ENCODE results near the gene FBXO40.

The FBXO40 gene, protein sequence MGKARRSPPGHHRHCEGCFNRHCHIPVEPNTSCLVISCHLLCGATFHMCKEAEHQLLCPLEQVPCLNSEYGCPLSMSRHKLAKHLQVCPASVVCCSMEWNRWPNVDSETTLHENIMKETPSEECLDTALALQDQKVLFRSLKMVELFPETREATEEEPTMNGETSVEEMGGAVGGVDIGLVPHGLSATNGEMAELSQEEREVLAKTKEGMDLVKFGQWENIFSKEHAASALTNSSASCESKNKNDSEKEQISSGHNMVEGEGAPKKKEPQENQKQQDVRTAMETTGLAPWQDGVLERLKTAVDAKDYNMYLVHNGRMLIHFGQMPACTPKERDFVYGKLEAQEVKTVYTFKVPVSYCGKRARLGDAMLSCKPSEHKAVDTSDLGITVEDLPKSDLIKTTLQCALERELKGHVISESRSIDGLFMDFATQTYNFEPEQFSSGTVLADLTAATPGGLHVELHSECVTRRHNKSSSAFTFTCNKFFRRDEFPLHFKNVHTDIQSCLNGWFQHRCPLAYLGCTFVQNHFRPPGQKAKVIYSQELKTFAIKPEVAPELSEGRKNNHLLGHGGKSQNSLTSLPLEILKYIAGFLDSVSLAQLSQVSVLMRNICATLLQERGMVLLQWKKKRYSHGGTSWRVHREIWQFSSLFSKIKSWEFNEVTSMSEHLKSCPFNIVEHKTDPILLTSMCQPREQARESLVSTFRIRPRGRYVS

DNA sequence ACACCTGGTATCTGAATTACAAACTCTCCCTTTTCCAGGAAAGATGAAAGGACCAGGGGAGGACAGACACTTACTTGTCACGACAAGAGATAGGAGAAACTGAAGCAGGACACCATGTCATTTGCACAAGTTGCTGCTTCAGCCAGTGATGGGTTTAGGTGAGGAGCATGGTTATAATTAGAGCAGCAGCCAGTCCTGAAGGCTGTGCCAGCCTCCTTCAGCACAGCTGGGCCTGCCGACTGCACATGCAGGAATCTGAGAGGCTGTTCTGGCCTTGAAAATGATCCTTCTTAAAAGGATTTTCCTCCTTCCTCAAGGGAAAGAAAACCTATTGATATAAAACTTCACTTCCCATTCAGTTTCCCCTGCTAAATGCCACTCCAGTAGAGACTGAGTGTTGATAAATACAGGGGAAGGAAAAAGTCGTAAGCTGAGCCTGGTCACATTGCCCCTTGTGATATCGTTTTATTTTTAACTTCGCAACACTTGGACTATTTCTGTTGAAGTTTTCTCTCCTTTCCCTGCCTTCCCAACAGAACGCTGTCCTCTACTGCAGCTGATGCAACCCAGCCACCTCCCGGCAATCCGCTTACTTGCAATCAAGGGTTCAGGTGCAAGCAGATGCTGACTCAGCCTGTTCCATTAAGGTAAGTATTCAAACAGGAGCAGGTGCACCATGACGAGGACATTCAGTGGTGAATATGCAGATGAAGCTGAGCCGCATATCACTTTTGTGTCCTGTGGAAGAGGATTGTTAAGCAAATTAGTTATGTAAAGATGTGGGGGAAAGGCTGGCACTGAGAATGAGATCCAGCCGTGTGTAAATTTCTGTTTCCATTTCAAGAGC, at the start of gene FBXO40:
FBXO40 (plus strand) TSS at position 524 of the 847 bp plus-strand sequence. CDS start 27,197 bp downstream, outside the sequence.
- intact Hi-C loops (cut with DNase I; ENCODE audit: low total_unique reads): no loop called here
- no peak for DNase-seq
- peak within 1 kb of the TSS; percentile 39 to 42 for H3K27ac ChIP-seq
- TF ChIP-seq CTCF (IDR thresholded peaks at IDR 0.05): no peak
- no peaks in the 10 kb centered on the region for H3K27me3 ChIP-seq
- no peaks in the 10 kb centered on the region for H3K9me3 ChIP-seq
- no peak within 1 kb of the TSS for H3K4me3 ChIP-seq
- H3K4me1 ChIP-seq: peaks cover 0 to 30% (median 7%) of the 10 kb centered on the region in 4 donors
- H3K36me3 ChIP-seq: no peaks in the 10 kb centered on the region

DNA sequence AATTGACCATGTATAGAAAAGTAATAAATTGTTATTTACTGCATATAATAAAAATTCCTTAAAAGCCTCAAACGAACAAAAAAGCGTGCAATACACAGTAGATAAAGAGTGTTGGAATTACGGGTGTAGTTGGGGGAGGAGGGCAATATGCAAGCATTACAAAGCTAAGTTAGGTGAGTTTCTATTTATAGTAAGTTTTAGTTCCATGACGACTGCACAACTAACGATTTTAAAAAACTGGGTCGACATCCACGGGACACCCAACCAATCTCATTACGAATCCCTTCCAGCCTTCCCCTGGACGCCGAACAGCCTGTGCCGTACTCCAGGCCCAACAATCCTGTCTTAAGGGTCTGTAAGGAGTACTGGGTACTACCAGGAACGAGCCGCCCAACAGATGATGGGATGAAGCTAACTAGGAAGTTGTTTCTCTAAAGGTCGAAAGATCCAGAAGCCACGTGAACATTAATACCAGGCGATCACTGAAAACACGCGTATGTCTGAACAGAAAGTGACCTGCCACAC, 48.1 kb upstream of the FBXO40 start:
- Histone ChIP-seq H3K4me1 (peaks cover 0 to 12% (median 8%) of the 10 kb centered on the region in 4 donors), H3K27me3 (no peaks in the 10 kb centered on the region), H3K36me3 (no peaks in the 10 kb centered on the region), H3K9me3 (no peaks in the 10 kb centered on the region), H3K4me3 (peak overlapping the region; percentile 52 to 70), H3K27ac (no peak overlapping the region)
- intact Hi-C loops (cut with DNase I; ENCODE audit: low total_unique reads): loop anchor here (5.0 kb wide), 1 partner anchor 287 kb away; no protein-coding TSS in a partner anchor
- TF ChIP-seq CTCF (IDR thresholded peaks at IDR 0.05): no peak
- DNase-seq: no peak

DNA sequence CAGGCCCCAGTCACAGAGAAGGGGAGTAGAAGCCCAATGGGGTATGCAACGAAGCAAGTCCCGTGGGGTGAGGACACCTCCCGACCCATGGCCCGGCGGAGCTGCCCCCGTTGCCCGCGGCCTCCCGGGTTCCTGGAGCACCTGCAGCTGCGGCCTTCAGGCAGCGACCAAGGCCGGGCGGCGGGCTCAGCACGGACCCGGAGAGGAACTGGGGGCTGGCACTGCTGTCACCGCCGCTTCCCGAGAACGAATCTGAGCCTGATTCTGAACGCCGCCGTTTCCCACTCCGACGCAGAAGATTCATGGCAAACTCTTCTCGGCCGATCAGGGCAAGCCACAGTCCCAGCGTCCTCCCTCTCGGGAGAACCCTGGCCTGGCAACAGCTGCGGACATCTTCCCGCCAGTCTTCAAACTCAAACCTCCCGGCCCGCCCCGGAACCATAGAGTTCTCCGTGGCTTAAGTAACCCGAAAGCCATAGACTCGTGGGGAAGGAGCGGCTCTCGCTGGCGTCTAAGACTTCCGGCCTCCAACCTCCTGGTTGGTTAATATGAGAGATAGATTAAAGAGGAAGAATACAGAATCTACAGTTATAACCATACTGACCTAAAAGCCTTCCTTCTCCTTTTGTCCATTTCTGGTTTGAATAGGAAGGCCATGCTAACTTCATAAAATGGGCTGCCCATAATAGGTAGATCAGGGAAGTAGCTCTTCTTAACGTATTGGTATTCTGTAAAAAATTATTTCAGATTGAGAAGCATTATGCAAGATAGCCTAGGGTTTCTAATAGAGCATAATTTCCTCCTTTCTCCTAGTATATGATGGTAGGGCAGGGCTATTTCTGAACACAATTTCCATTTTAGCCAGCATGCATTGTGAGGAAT, 47.4 kb upstream of the FBXO40 start, which contains the start of gene POLQ:
POLQ (minus strand) TSS at position 415 of the 882 bp plus-strand sequence; CDS start at position 304, 111 bp downstream.
- Histone ChIP-seq H3K4me3 (peak within 1 kb of the TSS; percentile 52 to 70), H3K27me3 (no peaks in the 10 kb centered on the region), H3K36me3 (no peaks in the 10 kb centered on the region), H3K4me1 (peaks cover 0 to 12% (median 8%) of the 10 kb centered on the region in 4 donors), H3K9me3 (no peaks in the 10 kb centered on the region), H3K27ac (peak within 1 kb of the TSS; percentile 63 to 78)
- peak; percentile 89 to 91 for DNase-seq
- TF ChIP-seq CTCF (IDR thresholded peaks at IDR 0.05): no peak
- intact Hi-C loops (cut with DNase I; ENCODE audit: low total_unique reads): loop anchor here (5.0 kb wide), 1 partner anchor 286 kb away; no protein-coding TSS in a partner anchor

DNA sequence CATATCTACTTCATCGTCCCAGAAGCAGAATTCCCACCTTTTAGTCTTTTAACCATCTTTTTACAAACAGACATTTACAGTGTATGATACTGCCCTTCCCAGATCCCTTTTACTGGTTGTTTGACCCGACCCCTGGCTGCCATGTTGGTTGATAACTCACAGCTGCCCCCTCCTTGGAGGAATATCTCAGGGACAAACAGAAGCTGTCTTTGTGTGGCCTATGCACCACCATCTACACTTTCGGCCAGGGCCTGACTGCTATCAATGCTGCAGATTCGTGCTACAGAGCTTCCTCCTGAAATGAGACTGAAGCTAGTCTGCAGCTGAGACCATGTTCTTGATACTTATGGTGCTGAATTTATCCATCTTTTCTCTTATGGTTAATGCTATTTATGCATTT, 40.8 kb upstream of the FBXO40 start:
- no peaks in the 10 kb centered on the region for H3K27me3 ChIP-seq
- no peaks in the 10 kb centered on the region for H3K36me3 ChIP-seq
- TF ChIP-seq CTCF (IDR thresholded peaks at IDR 0.05): no peak
- no peak overlapping the region for H3K4me3 ChIP-seq
- no peaks in the 10 kb centered on the region for H3K4me1 ChIP-seq
- no peak overlapping the region for H3K27ac ChIP-seq
- H3K9me3 ChIP-seq: no peaks in the 10 kb centered on the region
- DNase-seq: no peak
- intact Hi-C loops (cut with DNase I; ENCODE audit: low total_unique reads): no loop called here
